Mucosa of descending colon (tissue), 3 donors: ENCODE data around the gene DGKD. TPM values are rescaled to one million over a fixed set of nuclear protein-coding genes. Genes with fewer than 3 reads are reported as not detected.

Experiments
- ATAC-seq: fragments of 200-7000 bp; cut with Tn5 transposase; one replicate; pipeline ENCODE4 v1.9.1; 2020; ENCODE audit warnings: mild to moderate bottlenecking, moderate library complexity
- DNase-seq, 3 donors: peaks; one replicate each; pipeline ENCODE4 v3.0.0-alpha.2; 2020
- H3K36me3 ChIP-seq: fragments of 200-600 bp; one replicate; pipeline ENCODE4 v1.8.0; 2021; ENCODE audit warnings: low read depth, mild to moderate bottlenecking
- H3K4me1 ChIP-seq: fragments of 200-600 bp; one replicate; pipeline ENCODE4 v1.8.0; 2021; ENCODE audit warnings: low read depth, mild to moderate bottlenecking
- H3K4me3 ChIP-seq: fragments of 200-600 bp; one replicate; pipeline ENCODE4 v1.8.0; 2021; ENCODE audit warnings: mild to moderate bottlenecking
- H3K9me3 ChIP-seq: fragments of 200-600 bp; one replicate; pipeline ENCODE4 v1.8.0; 2021; ENCODE audit warnings: mild to moderate bottlenecking
- CTCF ChIP-seq: fragments of 200-600 bp; IDR thresholded peaks from one replicate; pipeline ENCODE4 v1.8.0; 2022; ENCODE audit warnings: antibody characterized with exemption, mild to moderate bottlenecking
- intact Hi-C, 2 donors: fragments of 100-400 bp; cut with DNase I in 1 of 2; cut with micrococcal nuclease in 1 of 2; formaldehyde crosslinking; loops; one replicate each; pipeline versions ENCODE4 v1.11.0 to v1.11.1; 2022; cut with DNase I, micrococcal nuclease
- total RNA-seq, 3 donors: library from RNA; stranded (reverse); fragmentation: NEBNext Ultra II Directional in 2 of 3; extraction: Animal tissue kit (Norgen Biotek cat#: 25700) in 2 of 3; gene quantifications; one replicate each; pipeline versions ENCODE4 v1.2.1 to v1.2.4, GENCODE V29; 2021 to 2023
- donor health status: DM: no; HTN: no; CAD: no; lungs with moderate emphysema.
- donor health status: DM: no; HTN: no; CAD: no.
- donor health status: DM: no; HTN: yes; CAD: no.

Gene DGKD
- total RNA-seq, 3 donors from 2014 or later, result 81.8 to 159 (median 102) TPM

- Histone ChIP-seq H3K36me3 (no peaks in the 10 kb centered on the region), H3K4me3 (no peak overlapping the region), H3K4me1 (peaks cover 18% of the 10 kb centered on the region), H3K9me3 (no peaks in the 10 kb centered on the region)
- intact Hi-C loops, result no loop called here
- no peak for TF ChIP-seq CTCF
- DNase-seq (no peak), ATAC-seq (no peak)
Observed at GRCh38 chr2:233384015-233384414, 29.7 kb downstream of the DGKD start.

GRCh38 chr2:233384811-233385488, 30.7 kb downstream of the DGKD start:
- no peak for TF ChIP-seq CTCF
- no peaks in the 10 kb centered on the region for H3K36me3 ChIP-seq
- DNase-seq, result no peak
- peaks cover 18% of the 10 kb centered on the region for H3K4me1 ChIP-seq
- intact Hi-C loops, result no loop called here
- no peaks in the 10 kb centered on the region for H3K9me3 ChIP-seq
- H3K4me3 ChIP-seq, result no peak overlapping the region
- no peak for ATAC-seq

- H3K9me3 ChIP-seq, result no peaks in the 10 kb centered on the region
- peaks cover 18% of the 10 kb centered on the region for H3K4me1 ChIP-seq
- DNase-seq (no peak), ATAC-seq (peak; percentile 43)
- no peaks in the 10 kb centered on the region for H3K36me3 ChIP-seq
- H3K4me3 ChIP-seq, result no peak overlapping the region
- no peak for TF ChIP-seq CTCF
- intact Hi-C loops, result no loop called here
Observed at GRCh38 chr2:233385489-233386044, 31.3 kb downstream of the DGKD start.

- intact Hi-C loops, result no loop called here
- Histone ChIP-seq H3K36me3 (no peaks in the 10 kb centered on the region), H3K4me3 (no peak overlapping the region), H3K9me3 (no peaks in the 10 kb centered on the region), H3K4me1 (peaks cover 18% of the 10 kb centered on the region)
- no peak for TF ChIP-seq CTCF
- DNase-seq, result no peak
- ATAC-seq, result peak; percentile 26
Observed at GRCh38 chr2:233386382-233387041, 32.2 kb downstream of the DGKD start.

- ATAC-seq, result no peak
- H3K4me1 ChIP-seq, result peaks cover 18% of the 10 kb centered on the region
Observed at GRCh38 chr2:233387225-233387624, 32.9 kb downstream of the DGKD start.

More at GRCh38 chr2:233387225-233387624, 32.9 kb downstream of the DGKD start:
- DNase-seq, result no peak
- intact Hi-C loops, result no loop called here
- TF ChIP-seq CTCF, result no peak
- no peaks in the 10 kb centered on the region for H3K36me3 ChIP-seq
- H3K4me3 ChIP-seq, result no peak overlapping the region
- no peaks in the 10 kb centered on the region for H3K9me3 ChIP-seq
